K562 (cell line): ENCODE data around the gene CCDC7. TPM values are rescaled to one million over a fixed set of nuclear protein-coding genes. Genes with fewer than 3 reads are reported as not detected.
"Not testable (repeated sequence)": the region's sequence is repeated elsewhere in the genome, so short reads cannot be mapped to it uniquely, and the experiment has no call there.

Experiments used
- ATAC-seq: fragments of 200-7000 bp; cut with Tn5 transposase; 3 replicates; pipeline ENCODE4 v1.9.1; 2020; ENCODE audit warnings: moderate library complexity
- BruUV-seq: library from RNA; stranded (reverse); fragments of 400-500 nt; replicated peaks from 2 replicates; lab custom pipeline; 2021; lab: Mats Ljungman, UMichigan
- CTCF ChIA-PET: fragments of 300-600 bp; formaldehyde crosslinking; extraction: SDS; loops from one replicate; lab custom pipeline; 2021; ENCODE audit warnings: low intra/inter-chr PET ratio; lab: Yijun Ruan, JAX
- POLR2A ChIA-PET: fragments of 300-600, 350-650 bp; sonication (Branson Sonifier 250); formaldehyde crosslinking; extraction: SDS; loops from one replicate; lab custom pipeline; 2021; ENCODE audit warnings: antibody characterized with exemption, inconsistent platforms; lab: Yijun Ruan, JAX
- DNase-seq, 4 experiments: peaks; one replicate each; pipeline versions ENCODE4 v3.0.0 to v3.0.0-alpha.2; 2011 to 2018; ENCODE audit warnings: low spot score in 3 of 4, mixed read lengths in 3 of 4; ENCODE audit errors: extremely low read depth in 1 of 4
- FAIRE-seq: peaks from 2 replicates; lab custom pipeline; 2011; peaks lifted over from hg19 to GRCh38; lab: Jason Lieb, UNC
- H2AFZ ChIP-seq: 2 replicates; pipeline ENCODE4 v1.6.0; 2011; ENCODE audit warnings: low read depth, low read length, control low read depth, inconsistent platforms
- H3K27ac ChIP-seq: fragments of 200-600 bp; 3 replicates; pipeline ENCODE4 v1.8.0; 2011; ENCODE audit warnings: low read depth, mild to moderate bottlenecking, control low read depth, inconsistent platforms, low read length, moderate library complexity, mixed read lengths; ENCODE audit errors: extremely low read depth
- H3K27me3 ChIP-seq, 2 experiments: fragments of 300-600 bp in 1 of 2; 2 replicates in 1 of 2; 3 replicates in 1 of 2; pipeline versions ENCODE4 v1.6.0 to v1.8.0; 2011; ENCODE audit warnings: inconsistent platforms in 2 of 2, low read length in 2 of 2, mild to moderate bottlenecking in 1 of 2, mixed read lengths in 1 of 2, moderate library complexity in 1 of 2; ENCODE audit not compliant: control insufficient read depth in 2 of 2, insufficient read depth in 2 of 2
- H3K36me3 ChIP-seq: fragments of 300-600 bp; 3 replicates; pipeline ENCODE4 v1.8.0; 2011; ENCODE audit warnings: mild to moderate bottlenecking, low read length, inconsistent platforms; ENCODE audit not compliant: control insufficient read depth, insufficient read depth
- H3K4me1 ChIP-seq, 2 experiments: fragments of 200-600 bp in 1 of 2; replicated peaks in 1 of 2; 2 replicates in 1 of 2; 3 replicates in 1 of 2; pipeline versions ENCODE4 v1.5.1 to v1.8.0; 2011; ENCODE audit warnings: inconsistent platforms in 2 of 2, low read length in 2 of 2, mild to moderate bottlenecking in 1 of 2, mixed read lengths in 1 of 2, moderate library complexity in 1 of 2; ENCODE audit not compliant: control insufficient read depth in 2 of 2, insufficient read depth in 2 of 2
- H3K4me2 ChIP-seq: 2 replicates; pipeline ENCODE4 v1.6.1; 2011; ENCODE audit warnings: low read length, control low read depth, inconsistent platforms, mixed read lengths; ENCODE audit not compliant: insufficient read depth
- H3K4me3 ChIP-seq: fragments of 200-600 bp; sonication (generic), shearing (Covaris generic); 2 replicates; pipeline ENCODE4 v1.5.1; 2016; ENCODE audit warnings: control low read depth, inconsistent platforms
- H3K79me2 ChIP-seq: fragments of 200-600 bp; 3 replicates; pipeline ENCODE4 v1.8.0; 2011; ENCODE audit warnings: low read length, inconsistent platforms; ENCODE audit not compliant: control insufficient read depth, insufficient read depth
- H3K9ac ChIP-seq, 2 experiments: 2 replicates each; pipeline versions ENCODE4 v1.6.0 to v1.6.1; 2011; ENCODE audit warnings: low read depth in 2 of 2, low read length in 2 of 2, control low read depth in 1 of 2, inconsistent platforms in 1 of 2, mild to moderate bottlenecking in 1 of 2, mixed read lengths in 1 of 2; ENCODE audit not compliant: insufficient read depth in 1 of 2
- H3K9me1 ChIP-seq: one replicate; pipeline ENCODE4 v1.6.0; 2011; ENCODE audit warnings: inconsistent platforms, mild to moderate bottlenecking, low read length, moderate library complexity; ENCODE audit not compliant: control insufficient read depth, insufficient read depth
- H3K9me3 ChIP-seq: replicated peaks from 2 replicates; pipeline ENCODE4 v1.5.1; 2011; ENCODE audit warnings: low read depth, low read length, inconsistent platforms; ENCODE audit not compliant: control insufficient read depth, insufficient read depth
- H4K20me1 ChIP-seq: replicated peaks from 2 replicates; pipeline ENCODE4 v1.6.1; 2011; ENCODE audit warnings: low read length, inconsistent platforms, mixed read lengths; ENCODE audit not compliant: control insufficient read depth, insufficient read depth
- FOXP4 ChIP-seq: sonication (generic); formaldehyde crosslinking; IDR thresholded peaks from 2 replicates; pipeline ENCODE4 v1.8.0; 2022; ENCODE audit warnings: mild to moderate bottlenecking, missing genetic modification reagents, borderline replicate concordance
- WGBS: fragments of 100-300 bp; shearing (Covaris generic); methylation state at CpG from one replicate; pipeline ENCODE4 v1.1.6; 2016; ENCODE audit warnings: low coverage, mixed read lengths; ENCODE audit not compliant: insufficient coverage; ENCODE audit errors: missing lambda C conversion rate; 5-methylcytosine and 5-hydroxymethylcytosine counted together
- in situ Hi-C: fragments of 300-500 bp; cut with MboI; formaldehyde crosslinking; loops from 4 replicates; pipeline ENCODE4 v1.15.0; 2018; ENCODE audit warnings: inconsistent platforms, mixed read lengths
- intact Hi-C: fragments of 100-400 bp; cut with micrococcal nuclease; formaldehyde crosslinking; loops from 2 replicates; pipeline ENCODE4 v1.14.2; 2022
- polyA plus RNA-seq, 8 experiments: library from polyadenylated mRNA; depleted of rRNA in 4 of 8; stranded (reverse) in 5 of 8; unstranded in 3 of 8; fragments of >200 nt; fragmentation: Nextera tagmentation in 2 of 8; fragmentation: Illumina TruSeq in 1 of 8; extraction: Ambion mirVana in 2 of 8; extraction: Trizol in 1 of 8; gene quantifications; 2 replicates each; pipeline versions ENCODE4 v1.2.1 to v1.2.3, GENCODE V29; 2011 to 2014; ENCODE audit warnings: inconsistent platforms in 1 of 8, missing spikeins in 1 of 8
- total RNA-seq, 7 experiments: library from RNA; depleted of rRNA in 6 of 7; stranded (reverse); fragments of >200 nt in 6 of 7; fragmentation: Illumina TruSeq in 2 of 7; extraction: Trizol in 2 of 7; gene quantifications; 2 replicates each; pipeline versions ENCODE4 v1.2.1 to v1.2.3, GENCODE V29; 2011 to 2021; ENCODE audit warnings: low replicate concordance in 1 of 7

CCDC7 gene
- total and polyA plus RNA-seq, 9 of the 15 experiments (the other 6 are each of a cell fraction or from before 2014, with no cell fraction given) = 1.5 to 6.6 (median 2.7) TPM

- TF ChIP-seq FOXP4 (CRISPR knock-in tag) = no peak
Measured at GRCh38 chr10:32693441-32693979, 247.6 kb downstream of the CCDC7 start (continued).

GRCh38 chr10:32699683-32700082 is 253.7 kb downstream of the CCDC7 start:
- 6% methylated on average over 2 of the region's 2 CpGs for WGBS
- BruUV-seq, H3K4me2 ChIP-seq, intact Hi-C loops, CTCF ChIA-PET, H3K4me3 ChIP-seq, H3K27me3 ChIP-seq, H2AFZ ChIP-seq, DNase-seq, POLR2A ChIA-PET, H3K9ac ChIP-seq, H3K9me3 ChIP-seq, FAIRE-seq, H3K4me1 ChIP-seq, ATAC-seq, H4K20me1 ChIP-seq, H3K27ac ChIP-seq, H3K9me1 ChIP-seq, H3K36me3 ChIP-seq, H3K79me2 ChIP-seq, in situ Hi-C loops: not testable (repeated sequence)
